H1 (cell line): Measurements from ENCODE around the gene FAM227B.

Experiments
- CTCF ChIP-seq, 3 experiments: IDR thresholded peaks; 1 replicate in 2 of 3; 2 replicates in 1 of 3; pipeline versions ENCODE4 v1.5.1 to v1.6.1; 2011; ENCODE audit warnings: low read length in 3 of 3, mild to moderate bottlenecking in 3 of 3, inconsistent platforms in 2 of 3, low read depth in 1 of 3, moderate library complexity in 1 of 3; ENCODE audit not compliant: insufficient read depth in 1 of 3; ENCODE audit errors: control extremely low read depth in 1 of 3
- EP300 ChIP-seq, 2 experiments: IDR thresholded peaks; 1 replicate in 1 of 2; 2 replicates in 1 of 2; pipeline ENCODE4 v1.6.1; 2011 to 2012; ENCODE audit warnings: low read depth in 2 of 2, low read length in 2 of 2, mild to moderate bottlenecking in 2 of 2, borderline replicate concordance in 1 of 2, inconsistent platforms in 1 of 2, moderate library complexity in 1 of 2
- KDM5A ChIP-seq: fragments of 200-600 bp; IDR thresholded peaks from 2 replicates; pipeline ENCODE4 v1.7.1; 2012; ENCODE audit warnings: mild to moderate bottlenecking, low read length, inconsistent platforms, mixed read lengths
- TF ChIP-seq, protein P1 (sequence below): IDR thresholded peaks from 2 replicates; pipeline ENCODE4 v1.6.1; 2012; ENCODE audit warnings: inconsistent platforms

GRCh38 chr15:49387471-49387870 is 233.1 kb downstream of the FAM227B start:
- TF ChIP-seq EP300 (IDR thresholded peaks at IDR 0.05; ENCODE audit: borderline replicate concordance in 1 of 2, low read depth in 2 of 2, low read length in 2 of 2) (no peak), CTCF (IDR thresholded peaks at IDR 0.05; ENCODE audit: control extremely low read depth in 1 of 3, insufficient read depth in 1 of 3, low read depth in 1 of 3, low read length in 3 of 3) (no peak), KDM5A (no peak)
- TF ChIP-seq, protein P1, sequence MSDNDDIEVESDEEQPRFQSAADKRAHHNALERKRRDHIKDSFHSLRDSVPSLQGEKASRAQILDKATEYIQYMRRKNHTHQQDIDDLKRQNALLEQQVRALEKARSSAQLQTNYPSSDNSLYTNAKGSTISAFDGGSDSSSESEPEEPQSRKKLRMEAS, result no peak
